Measurements from ENCODE around the gene STK38. TPM values are rescaled to one million over a fixed set of nuclear protein-coding genes. Genes with fewer than 3 reads are reported as not detected.

STK38 gene
- total RNA-seq, 1 donor from 2014 or later = 55.1 TPM

DNA sequence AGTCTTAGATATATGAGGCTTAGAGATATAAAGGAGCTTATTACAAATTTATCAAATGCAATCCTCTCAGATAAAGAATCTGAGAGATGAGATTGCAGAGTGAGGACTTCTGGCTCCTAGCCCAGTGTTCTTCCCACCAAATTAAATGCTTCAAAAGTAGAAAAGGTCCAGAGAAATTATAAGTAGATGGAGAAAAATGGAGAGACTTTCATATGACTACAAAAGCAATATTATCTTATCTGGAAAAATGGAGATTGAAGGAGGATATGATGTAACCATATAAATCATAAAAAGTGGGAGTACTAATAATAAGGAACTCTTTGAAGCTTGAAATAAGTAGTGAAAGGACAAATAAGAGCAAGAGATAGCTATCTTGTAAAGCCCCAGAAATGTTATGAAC, 101.7 kb downstream of the STK38 start:
- Mint-ChIP-seq H3K4me3 (ENCODE audit: unreplicated experiment) (no peak overlapping the region), H3K4me1 (ENCODE audit: low read depth, unreplicated experiment) (peaks cover 14% of the 10 kb centered on the region), H3K27me3 (ENCODE audit: unreplicated experiment) (peaks cover 8% of the 10 kb centered on the region), H3K36me3 (ENCODE audit: unreplicated experiment) (no peaks in the 10 kb centered on the region), H3K9me3 (ENCODE audit: unreplicated experiment) (peaks cover 4% of the 10 kb centered on the region), H3K27ac (ENCODE audit: unreplicated experiment) (no peak overlapping the region)
- no peak for DNase-seq
- TF ChIP-seq CTCF (IDR thresholded peaks at IDR 0.05; ENCODE audit: partially characterized antibody, unreplicated experiment) = no peak

GRCh38 chr6:36444470-36444869, 102.8 kb downstream of the STK38 start:
- Mint-ChIP-seq H3K4me3 (ENCODE audit: unreplicated experiment) (peak overlapping the region; percentile 96), H3K27ac (ENCODE audit: unreplicated experiment) (peak overlapping the region; percentile 94), H3K4me1 (ENCODE audit: low read depth, unreplicated experiment) (peaks cover 14% of the 10 kb centered on the region)

More at GRCh38 chr6:36444470-36444869, 102.8 kb downstream of the STK38 start:
- no peak for DNase-seq
- Mint-ChIP-seq H3K27me3 (ENCODE audit: unreplicated experiment) (peaks cover 8% of the 10 kb centered on the region), H3K9me3 (ENCODE audit: unreplicated experiment) (peaks cover 4% of the 10 kb centered on the region), H3K36me3 (ENCODE audit: unreplicated experiment) (no peaks in the 10 kb centered on the region)
- no peak for TF ChIP-seq CTCF (IDR thresholded peaks at IDR 0.05; ENCODE audit: partially characterized antibody, unreplicated experiment)

Other genes with a start within 250 kb of the STK38 start
- not detected for gene BNIP5, start 210.6 kb downstream of the STK38 start, total RNA-seq (ENCODE audit: unreplicated experiment)
- gene ETV7, start 159.8 kb downstream of the STK38 start, total RNA-seq (ENCODE audit: unreplicated experiment) = not detected
- gene PXT1, start 104.6 kb downstream of the STK38 start, total RNA-seq (ENCODE audit: unreplicated experiment) = not detected
- gene KCTD20, start 104.5 kb downstream of the STK38 start, total RNA-seq (ENCODE audit: unreplicated experiment) = 29.1 TPM
- 288 TPM for gene SRSF3, start 46.9 kb upstream of the STK38 start, total RNA-seq (ENCODE audit: unreplicated experiment)
- gene CDKN1A, start 131.2 kb upstream of the STK38 start, total RNA-seq (ENCODE audit: unreplicated experiment) = 41.3 TPM
- gene RAB44, start 150.3 kb upstream of the STK38 start, total RNA-seq (ENCODE audit: unreplicated experiment) = not detected

All from glutamatergic neuron (in vitro differentiated cells).